DMS 273 (cell line): ENCODE data around the gene TXNRD2.

Experiments
- DNase-seq: peaks from one replicate; lab custom pipeline; 2025; ENCODE audit not compliant: unreplicated experiment; lab: John Stamatoyannopoulos, UW

Gene TXNRD2

GRCh38 chr22:19941365-19942082 is at the start of gene TXNRD2, which contains the start of gene COMT:
TSS of gene TXNRD2 (minus strand) at chr22:19941818. CDS start at chr22:19941803, 15 bp downstream.
TSS of gene COMT (plus strand) at chr22:19941772. CDS start at chr22:19962527, 20,755 bp downstream.
- peak; percentile 73 for DNase-seq

- no peak for DNase-seq
These were observed 49.7 kb upstream of the TXNRD2 start for GRCh38 chr22:19991395-19991644.

DNA sequence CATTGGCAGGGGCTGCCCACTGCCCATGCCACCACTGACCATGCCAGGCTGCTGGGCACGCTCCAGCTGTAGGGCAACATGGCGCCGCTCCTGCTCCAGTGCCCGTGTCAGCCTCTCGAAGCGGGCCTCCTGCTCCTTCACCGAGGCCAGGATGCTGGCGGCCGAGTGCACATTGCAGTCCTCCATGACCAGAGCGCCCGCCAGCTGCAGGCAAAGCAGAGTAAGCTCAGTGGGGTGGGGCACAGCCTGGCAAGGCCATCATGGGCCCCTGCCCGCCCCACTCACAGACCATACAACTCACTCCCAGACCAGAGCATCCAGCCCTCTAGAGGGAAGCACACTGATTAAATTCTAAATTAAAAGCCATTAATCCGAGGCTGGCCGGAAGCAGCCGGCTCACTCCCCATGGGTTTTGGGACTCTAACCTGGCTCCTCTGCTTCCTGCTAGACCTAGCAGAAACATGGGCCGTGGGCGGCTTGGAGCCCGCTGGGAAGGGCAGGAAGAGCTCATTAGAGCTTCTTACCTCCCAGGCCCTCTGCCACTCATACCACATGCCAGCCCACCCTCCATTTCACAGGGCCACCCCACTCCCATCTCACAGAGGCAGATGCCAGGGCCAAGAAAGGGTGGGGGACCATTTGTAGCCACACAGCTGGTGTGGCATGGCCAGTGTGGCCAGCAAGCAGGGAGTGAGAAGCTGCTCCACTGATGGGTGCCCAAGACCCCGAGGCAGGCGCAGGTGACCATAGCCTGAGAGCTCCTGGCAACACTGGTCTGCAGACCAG is 49.2 kb upstream of the TXNRD2 start:
- no peak for DNase-seq

DNA sequence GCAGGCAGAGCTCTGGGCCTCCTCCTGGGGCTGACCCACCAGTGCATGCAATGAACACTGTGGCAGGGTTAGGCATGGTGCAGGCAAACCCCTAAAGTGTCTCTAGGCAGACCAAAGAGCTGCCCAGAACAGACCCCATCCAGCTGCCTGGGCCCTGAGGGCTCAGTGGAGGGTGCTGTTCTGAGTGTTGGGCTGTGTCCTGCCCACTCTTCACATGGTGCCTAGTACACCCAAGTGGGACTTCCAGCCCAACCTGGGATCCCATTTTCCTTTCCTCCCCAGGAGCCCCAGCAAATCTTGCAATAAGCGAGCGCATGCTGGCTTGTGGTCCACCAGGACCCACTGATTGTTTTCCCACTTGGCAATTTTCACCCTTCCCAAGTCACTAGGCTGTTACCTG is 48.6 kb upstream of the TXNRD2 start:
- no peak for DNase-seq

DNA sequence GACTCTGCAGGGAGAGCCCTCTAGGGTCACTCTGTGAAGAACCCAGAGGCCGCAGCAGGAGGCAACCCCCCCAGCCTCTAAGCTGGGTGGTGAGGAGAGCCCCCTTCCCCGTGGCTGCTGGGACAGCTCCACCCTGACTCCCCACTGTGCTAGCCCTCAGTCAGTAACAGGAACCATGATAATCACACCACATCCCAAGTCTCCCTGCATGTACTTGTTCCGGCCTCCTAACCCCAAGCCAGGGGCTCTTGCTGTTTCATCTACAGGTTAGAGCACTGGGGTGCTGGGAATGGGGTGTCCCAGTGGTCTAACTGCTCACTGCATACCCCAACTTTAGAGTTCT is 48.1 kb upstream of the TXNRD2 start:
- DNase-seq = no peak

DNA sequence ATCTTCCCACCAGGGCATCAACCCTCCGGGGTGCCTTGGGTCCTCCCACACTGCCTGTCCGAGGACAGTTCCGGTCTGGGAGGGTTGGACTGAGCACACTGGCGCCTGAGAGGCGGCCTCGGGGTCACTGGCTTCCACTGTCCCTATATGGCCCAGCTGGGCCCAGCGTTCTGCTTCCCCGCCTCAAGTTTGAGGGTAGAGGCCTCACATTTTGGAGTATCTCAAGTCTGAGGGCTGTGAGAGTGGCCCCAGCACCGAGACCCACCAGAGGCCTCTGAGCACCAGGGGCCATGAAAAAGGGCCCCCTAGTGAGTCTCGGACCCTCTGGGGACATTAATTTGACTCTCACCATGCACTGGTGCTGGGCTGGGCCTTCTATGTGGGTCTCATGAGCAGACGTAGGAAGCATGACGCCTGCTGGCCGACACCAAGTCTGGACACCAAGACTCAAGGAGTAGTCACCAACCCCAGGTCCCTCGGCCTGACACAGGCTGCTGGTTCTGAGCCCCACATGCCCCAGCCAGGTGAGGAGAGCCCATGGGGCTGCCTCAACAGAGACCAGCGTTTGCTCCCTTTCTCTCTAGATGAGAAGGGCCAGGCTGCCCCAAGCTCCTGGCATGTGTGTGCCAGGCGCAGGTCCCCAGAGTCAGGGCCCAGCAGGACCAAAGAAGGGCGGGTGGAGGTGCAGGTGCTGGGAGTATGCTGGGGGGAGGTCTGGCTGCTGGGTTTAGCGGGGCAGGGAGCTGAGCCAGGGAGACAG is 47.5 kb upstream of the TXNRD2 start:
- DNase-seq = no peak

DNA sequence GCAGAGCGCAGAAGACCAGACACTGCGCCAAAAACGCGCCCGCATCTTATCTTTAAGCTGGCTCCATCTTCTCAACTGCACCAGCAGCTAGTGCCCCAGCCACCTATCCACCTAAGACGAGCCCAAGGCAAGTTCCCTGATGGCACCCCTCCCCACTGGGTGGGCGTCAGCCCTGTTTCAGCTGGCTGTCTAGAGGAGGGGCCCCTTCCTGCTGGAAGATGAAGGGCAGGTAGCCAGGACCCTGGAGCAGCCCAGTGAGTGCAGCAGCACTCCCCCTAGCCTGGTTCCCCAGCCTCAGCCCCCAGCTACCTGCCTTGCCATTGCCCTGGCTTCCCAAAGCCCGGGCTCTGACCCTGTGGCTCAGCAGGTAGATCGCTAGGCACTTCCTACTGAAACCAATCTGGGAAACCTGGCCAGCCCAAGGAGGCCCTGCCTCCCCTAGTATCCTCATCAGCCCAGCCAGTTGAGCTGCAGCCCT is 46.8 kb upstream of the TXNRD2 start:
- DNase-seq = no peak

- no peak for DNase-seq
These were observed 46.0 kb upstream of the TXNRD2 start for GRCh38 chr22:19987394-19988306.

DNA sequence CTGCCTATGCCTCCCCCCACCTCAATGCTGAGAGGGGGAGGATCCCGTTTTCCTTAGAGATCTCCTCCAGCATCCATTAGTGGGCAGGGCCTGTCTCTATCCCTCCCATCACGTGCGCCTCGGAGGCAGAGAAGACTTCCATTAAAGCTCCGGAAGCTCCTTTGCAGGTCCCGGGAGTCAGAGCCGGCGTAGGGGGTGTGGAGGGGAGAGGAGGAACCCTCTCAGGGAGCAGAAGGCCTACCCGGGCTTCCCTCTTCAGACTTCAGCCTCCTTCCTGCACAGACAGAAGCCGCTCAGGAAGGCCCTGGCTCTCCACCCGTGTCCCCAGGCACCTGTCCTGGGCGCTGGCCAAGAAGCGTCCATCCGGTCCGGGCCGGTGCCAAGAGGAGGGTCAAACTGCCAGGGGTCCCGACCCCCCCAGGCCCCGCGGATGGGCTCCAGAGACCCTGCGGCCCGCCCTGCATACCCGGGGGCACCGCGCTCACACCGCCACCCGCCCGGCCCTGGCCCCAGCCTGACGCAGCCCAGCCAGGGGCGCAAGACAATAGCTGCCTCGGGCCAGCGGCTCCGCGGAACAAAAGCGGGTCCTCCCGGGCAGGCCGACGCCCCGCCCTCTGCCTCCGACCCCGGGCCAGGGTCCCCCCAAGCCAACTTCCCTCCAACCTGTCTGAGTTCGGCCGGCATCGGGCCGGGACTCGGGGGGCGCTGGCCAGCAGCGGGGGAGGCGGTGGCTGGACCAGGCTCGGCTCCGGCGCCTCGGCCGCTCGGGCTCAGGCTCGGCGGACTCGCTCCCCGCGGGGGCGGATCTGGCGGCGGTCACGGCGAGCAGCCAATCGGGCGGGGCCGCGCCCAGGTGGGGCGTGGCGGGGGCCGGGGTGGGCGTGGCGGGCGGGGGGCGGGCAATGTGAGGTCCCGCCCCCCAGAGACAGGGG is 45.1 kb upstream of the TXNRD2 start:
- peak; percentile 74 for DNase-seq

- DNase-seq = no peak
These were observed 44.4 kb upstream of the TXNRD2 start for GRCh38 chr22:19986011-19986409.

DNA sequence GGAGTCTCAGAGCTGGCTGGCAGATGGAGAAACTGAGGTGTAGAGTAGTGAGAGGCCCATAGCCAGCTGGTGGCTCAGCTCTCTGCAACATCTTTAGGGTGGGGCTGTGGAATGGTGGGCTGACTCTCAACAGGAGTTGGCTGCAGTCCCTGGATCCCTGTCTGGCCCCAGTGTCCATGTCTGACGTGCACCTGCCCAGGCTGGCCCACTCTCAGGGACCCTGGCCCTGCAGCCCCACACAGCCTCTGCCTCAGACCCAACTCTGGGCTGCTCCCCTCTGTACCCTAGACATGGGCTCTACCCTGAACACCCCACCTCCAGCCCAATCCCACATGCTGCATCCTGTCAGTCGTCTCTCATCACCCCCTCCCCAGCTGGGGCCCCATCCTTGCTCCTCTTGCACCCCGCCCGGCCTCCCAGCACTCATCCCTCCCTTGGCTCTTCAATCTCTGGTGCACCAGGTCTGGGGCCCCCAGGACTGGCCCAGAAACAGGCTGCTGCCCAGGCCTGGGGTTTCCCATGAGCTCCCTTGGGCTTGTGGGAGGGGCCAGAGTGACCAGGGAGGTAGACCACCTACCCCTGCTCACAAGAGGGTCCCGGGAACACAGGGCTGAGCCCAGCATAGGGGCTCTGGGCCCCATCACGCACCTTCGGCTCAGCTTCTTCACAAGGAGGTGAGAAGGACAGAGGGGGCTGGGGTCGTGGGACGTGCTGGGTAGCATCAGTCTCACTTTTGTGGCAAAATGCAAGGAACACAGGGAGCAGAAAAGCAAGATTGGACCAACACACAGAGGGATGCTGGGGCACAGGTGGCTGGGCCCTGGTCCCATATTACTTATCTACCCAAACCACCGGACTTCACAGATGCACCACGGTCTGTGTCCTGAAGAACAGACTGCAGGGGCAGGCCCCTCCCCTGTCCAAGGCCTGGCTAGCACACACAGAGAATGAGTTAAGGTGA is 43.5 kb upstream of the TXNRD2 start:
- peak; percentile 38 for DNase-seq

DNA sequence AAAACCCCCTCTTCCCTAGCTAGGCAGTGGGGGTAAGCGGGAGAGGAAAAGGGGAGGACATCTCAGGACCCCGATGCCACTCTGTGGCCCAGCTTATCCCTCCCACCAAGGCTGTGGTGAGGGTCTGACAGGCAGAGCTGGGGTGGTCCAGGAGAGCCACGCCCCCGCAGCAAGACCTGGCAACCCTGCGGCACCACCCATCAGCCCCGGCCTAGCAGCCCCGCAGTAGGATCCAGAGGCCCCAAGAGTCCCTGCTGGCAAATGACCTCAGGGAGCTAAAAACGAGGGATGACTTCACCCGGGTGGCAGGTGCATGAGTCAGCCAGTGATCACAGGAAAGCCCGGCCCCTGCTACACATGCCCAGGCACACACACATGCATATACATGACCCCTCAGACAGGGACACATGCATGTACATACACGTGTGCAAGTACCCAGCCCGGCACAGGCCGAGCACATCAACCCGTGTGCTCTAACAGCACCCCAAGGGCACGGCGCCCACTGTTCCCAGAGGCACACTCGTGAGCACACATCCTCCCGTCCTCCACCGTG is 42.7 kb upstream of the TXNRD2 start:
- DNase-seq = peak; percentile 73

DNA sequence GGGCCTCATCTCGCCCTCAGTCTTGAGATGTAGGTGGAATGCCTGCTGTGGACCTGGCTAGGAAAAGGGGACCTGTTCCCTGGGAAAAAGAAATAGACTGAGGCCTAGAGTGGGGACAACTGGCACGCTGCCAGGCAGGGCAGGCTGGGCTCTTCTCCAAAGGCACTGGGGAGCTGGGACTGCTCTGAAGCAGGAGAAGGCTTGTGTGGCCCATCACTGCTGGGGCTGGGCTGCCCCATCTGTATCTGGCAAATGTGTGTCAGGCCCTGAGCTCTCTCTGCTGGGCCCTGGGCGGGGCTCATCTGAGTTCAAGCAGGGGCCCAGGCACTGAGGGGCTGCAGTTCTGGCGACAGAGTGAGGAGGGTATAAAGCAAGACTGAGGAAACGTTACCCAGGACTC is 42.1 kb upstream of the TXNRD2 start:
- DNase-seq = peak; percentile 47

- DNase-seq = peak; percentile 19
These were observed 41.5 kb upstream of the TXNRD2 start for GRCh38 chr22:19982991-19983578.

GRCh38 chr22:19981961-19982920 is 40.6 kb upstream of the TXNRD2 start:
- no peak for DNase-seq

DNA sequence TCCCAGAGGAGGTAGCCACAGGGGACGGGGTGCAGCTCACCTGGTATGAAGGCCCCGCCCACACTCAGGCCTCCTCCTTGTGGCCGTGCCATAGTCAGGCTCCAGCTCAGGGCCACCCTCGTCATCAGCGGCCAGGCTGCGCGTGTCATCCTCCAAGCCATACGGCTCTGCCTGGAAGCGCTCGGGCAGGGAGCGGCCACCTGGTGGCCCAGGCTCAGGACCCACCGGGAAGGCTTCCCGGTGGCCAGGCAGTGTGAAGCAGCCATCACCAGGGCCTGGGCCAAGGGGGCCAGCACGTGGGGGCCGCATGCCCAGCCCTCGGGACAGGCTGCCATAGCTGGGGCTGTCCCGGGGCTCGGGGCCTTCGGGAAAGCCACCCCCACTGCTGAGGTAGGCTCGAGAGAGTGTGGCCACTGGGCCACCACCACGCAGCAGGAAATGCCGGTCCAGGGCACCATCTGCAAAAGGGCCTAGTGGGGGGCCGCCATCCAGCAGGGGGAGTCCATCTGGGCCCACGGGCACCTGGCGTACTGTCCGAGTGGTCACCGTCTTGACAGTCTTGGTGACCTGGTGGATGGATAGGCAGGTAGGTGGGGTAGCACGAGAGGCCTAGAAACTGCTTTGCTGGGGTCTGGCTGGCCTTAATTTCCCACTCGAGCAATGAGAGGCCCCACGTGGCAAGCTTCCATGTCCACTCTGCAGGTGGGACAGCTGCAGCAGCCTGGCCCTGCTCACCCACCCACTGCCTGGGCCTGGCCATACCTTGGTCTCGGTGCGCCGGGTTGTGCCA is 39.7 kb upstream of the TXNRD2 start:
- no peak for DNase-seq
